Liver (tissue), 9 donors: ENCODE measurements around the gene DBP. TPM values are rescaled to one million over a fixed set of nuclear protein-coding genes. Genes with fewer than 3 reads are reported as not detected.
"Not testable (repeated sequence)": the region's sequence is repeated elsewhere in the genome, so short reads cannot be mapped to it uniquely, and the experiment has no call there.

Experiments
- DNase-seq: peaks from one replicate; pipeline ENCODE4 v3.0.0-alpha.2; 2017; ENCODE audit warnings: low spot score
- H3K27ac ChIP-seq, 2 donors: one replicate each; pipeline ENCODE4 v1.7.0; 2013; ENCODE audit warnings: inconsistent platforms in 2 of 2, low read length in 2 of 2, control low read depth in 1 of 2, low read depth in 1 of 2, mild to moderate bottlenecking in 1 of 2
- H3K27me3 ChIP-seq, 4 donors: one replicate each; pipeline versions ENCODE4 v1.6.1 to v1.7.0; 2013; ENCODE audit warnings: low read length in 3 of 4, inconsistent platforms in 1 of 4, mild to moderate bottlenecking in 1 of 4, moderate library complexity in 1 of 4; ENCODE audit not compliant: control insufficient read depth in 4 of 4, insufficient read depth in 4 of 4
- H3K36me3 ChIP-seq, 4 donors: one replicate each; pipeline versions ENCODE4 v1.6.1 to v1.7.0; 2013; ENCODE audit warnings: low read length in 3 of 4, mild to moderate bottlenecking in 3 of 4, low read depth in 1 of 4, moderate library complexity in 1 of 4; ENCODE audit not compliant: control insufficient read depth in 4 of 4, insufficient read depth in 3 of 4
- H3K4me1 ChIP-seq, 4 donors: one replicate each; pipeline versions ENCODE4 v1.6.1 to v1.7.0; 2013; ENCODE audit warnings: low read length in 3 of 4, mild to moderate bottlenecking in 3 of 4, moderate library complexity in 1 of 4; ENCODE audit not compliant: control insufficient read depth in 4 of 4, insufficient read depth in 4 of 4
- H3K4me3 ChIP-seq, 3 donors: one replicate each; pipeline versions ENCODE4 v1.6.1 to v1.7.0; 2013; ENCODE audit warnings: low read length in 3 of 3, control low read depth in 1 of 3, low read depth in 1 of 3, mild to moderate bottlenecking in 1 of 3
- H3K9ac ChIP-seq, 2 donors: one replicate each; pipeline ENCODE4 v1.7.0; 2013; ENCODE audit warnings: low read length in 2 of 2, mild to moderate bottlenecking in 2 of 2, moderate library complexity in 2 of 2, control low read depth in 1 of 2, low read depth in 1 of 2
- H3K9me3 ChIP-seq, 4 donors: one replicate each; pipeline versions ENCODE4 v1.6.1 to v1.7.0; 2013; ENCODE audit warnings: low read length in 3 of 4; ENCODE audit not compliant: control insufficient read depth in 4 of 4
- ATF3 ChIP-seq: IDR thresholded peaks from 2 replicates; pipeline ENCODE4 v1.6.1; 2016; ENCODE audit warnings: antibody characterized with exemption
- CTCF ChIP-seq: fragments of 150-350 bp; IDR thresholded peaks from 2 replicates; pipeline ENCODE4 v1.5.1; 2017; ENCODE audit warnings: improper control_type of control experiment, low read depth, low read length; ENCODE audit not compliant: missing input control
- EGR1 ChIP-seq, 2 donors: IDR thresholded peaks; 2 replicates each; pipeline ENCODE4 v1.6.1; 2016 to 2018; ENCODE audit warnings: antibody characterized with exemption in 2 of 2, low read depth in 2 of 2
- FOXA1 ChIP-seq: IDR thresholded peaks from 2 replicates; pipeline ENCODE4 v1.6.1; 2016; ENCODE audit warnings: antibody characterized with exemption
- FOXA2 ChIP-seq: IDR thresholded peaks from 2 replicates; pipeline ENCODE4 v1.6.1; 2016; ENCODE audit warnings: antibody characterized with exemption
- GABPA ChIP-seq, 2 donors: IDR thresholded peaks in 1 of 2; conservative IDR thresholded peaks in 1 of 2; 2 replicates each; pipeline ENCODE4 v1.6.1; 2016; ENCODE audit warnings: antibody characterized with exemption in 2 of 2, mild to moderate bottlenecking in 1 of 2, moderate library complexity in 1 of 2
- HNF4A ChIP-seq, 2 donors: conservative IDR thresholded peaks; 2 replicates each; pipeline ENCODE4 v1.6.1; 2016; ENCODE audit warnings: antibody characterized with exemption in 2 of 2, mild to moderate bottlenecking in 2 of 2
- HNF4G ChIP-seq: IDR thresholded peaks from 2 replicates; pipeline ENCODE4 v1.6.1; 2016; ENCODE audit warnings: antibody characterized with exemption
- MAX ChIP-seq: IDR thresholded peaks from 2 replicates; pipeline ENCODE4 v1.6.1; 2016; ENCODE audit warnings: antibody characterized with exemption
- NR2F2 ChIP-seq: IDR thresholded peaks from 2 replicates; pipeline ENCODE4 v1.6.1; 2016; ENCODE audit warnings: antibody characterized with exemption
- RAD21 ChIP-seq, 2 donors: IDR thresholded peaks; 2 replicates each; pipeline ENCODE4 v1.6.1; 2016; ENCODE audit warnings: antibody characterized with exemption in 2 of 2, mild to moderate bottlenecking in 2 of 2
- REST ChIP-seq: IDR thresholded peaks from 2 replicates; pipeline ENCODE4 v1.6.1; 2016; ENCODE audit warnings: antibody characterized with exemption, mild to moderate bottlenecking
- RXRA ChIP-seq, 2 donors: IDR thresholded peaks; 2 replicates each; pipeline ENCODE4 v1.6.1; 2017 to 2018; ENCODE audit warnings: antibody characterized with exemption in 2 of 2, mild to moderate bottlenecking in 1 of 2
- SP1 ChIP-seq: IDR thresholded peaks from 2 replicates; pipeline ENCODE4 v1.6.1; 2018; ENCODE audit warnings: antibody characterized with exemption, mild to moderate bottlenecking
- TAF1 ChIP-seq: conservative IDR thresholded peaks from 2 replicates; pipeline ENCODE4 v1.6.1; 2016; ENCODE audit warnings: antibody characterized with exemption, mild to moderate bottlenecking
- YY1 ChIP-seq: IDR thresholded peaks from 2 replicates; pipeline ENCODE4 v1.6.1; 2016; ENCODE audit warnings: antibody characterized with exemption, mild to moderate bottlenecking
- ZBTB33 ChIP-seq: IDR thresholded peaks from 2 replicates; pipeline ENCODE4 v1.6.1; 2016; ENCODE audit warnings: antibody characterized with exemption
- WGBS: extraction: QIAGEN DNeasy Blood & Tissue Kit; methylation state at CpG from one replicate; pipeline ENCODE4 v1.1.7; 2013; 5-methylcytosine and 5-hydroxymethylcytosine counted together
- polyA plus RNA-seq, 2 donors: library from polyadenylated mRNA; stranded (reverse) in 1 of 2; unstranded in 1 of 2; fragments of 200-250 nt in 1 of 2; fragments of >200 nt in 1 of 2; fragmentation: Nextera tagmentation in 1 of 2; extraction: Ambion mirVana in 1 of 2; gene quantifications; one replicate each; pipeline versions ENCODE4 v1.2.1 to v1.2.3, GENCODE V29; 2013 to 2015
- total RNA-seq, 2 donors: library from RNA; depleted of rRNA; stranded (reverse); fragments of >200 nt; gene quantifications; one replicate each; pipeline ENCODE4 v1.2.3, GENCODE V29; 2014
- donor health status: healthy.
- donor health status: healthy.
- donor health status: healthy.
- donor health status: healthy.
- donor health status: healthy.

DBP gene
- total RNA-seq (1 to 10 TPM; 2.3 to 4.5 TPM), polyA plus RNA-seq (1 to 10 TPM; 1.2 to 1.3 TPM)

- Histone ChIP-seq H3K27ac (peak within 1 kb of the TSS; percentile 98 to 99), H3K4me1 (peaks cover 12 to 54% (median 40%) of the 10 kb centered on the region in 4 donors), H3K4me3 (peak within 1 kb of the TSS; percentile 59 to 86 (median 75)), H3K27me3 (no peaks in the 10 kb centered on the region), H3K9me3 (no peaks in the 10 kb centered on the region), H3K36me3 (no peaks in the 10 kb centered on the region), H3K9ac (peak within 1 kb of the TSS; percentile 72 to 94)
- no peak for DNase-seq
- WGBS, result under 1% methylated on average over 40 of the region's 40 CpGs
- TF ChIP-seq NR2F2 (no peak), RXRA (IDR thresholded peaks at IDR 0.05) (no peak), ATF3 (no peak), SP1 (no peak), FOXA1 (no peak), ZBTB33 (no peak), GABPA (IDR thresholded peaks at IDR 0.05 in 1 of 2, conservative IDR thresholded peaks at IDR 0.05 in 1 of 2) (no peak), YY1 (no peak)
Measured at GRCh38 chr19:48636859-48637448, at the start of gene DBP. TSS of gene DBP (minus strand) at chr19:48637379. CDS start at chr19:48636994, 385 bp downstream.

- not testable (repeated sequence) for H3K27me3 ChIP-seq, H3K27ac ChIP-seq, H3K36me3 ChIP-seq, H3K4me1 ChIP-seq, H3K4me3 ChIP-seq, H3K9me3 ChIP-seq, DNase-seq, H3K9ac ChIP-seq
- 94% methylated on average over 7 of the region's 7 CpGs for WGBS
Measured at GRCh38 chr19:48686637-48687036, 49.5 kb upstream of the DBP start.

- no peaks in the 10 kb centered on the region for H3K36me3 ChIP-seq
- WGBS, result 92% methylated on average over 3 of the region's 3 CpGs
- H3K27me3 ChIP-seq, result no peaks in the 10 kb centered on the region
- peaks cover 4 to 8% (median 7%) of the 10 kb centered on the region in 4 donors for H3K4me1 ChIP-seq
- no peaks in the 10 kb centered on the region for H3K9me3 ChIP-seq
- no peak overlapping the region for H3K27ac ChIP-seq
- no peak for DNase-seq
- no peak overlapping the region for H3K9ac ChIP-seq
- H3K4me3 ChIP-seq, result no peak overlapping the region
- TF ChIP-seq FOXA1 (no peak), REST (no peak), RXRA (IDR thresholded peaks at IDR 0.05) (no peak), HNF4G (no peak), RAD21 (IDR thresholded peaks at IDR 0.05) (no peak), NR2F2 (no peak), EGR1 (IDR thresholded peaks at IDR 0.05; ENCODE audit: low read depth in 2 of 2) (no peak), HNF4A (conservative IDR thresholded peaks at IDR 0.05) (no peak), ZBTB33 (no peak), MAX (no peak), FOXA2 (no peak), ATF3 (no peak), TAF1 (no peak), GABPA (IDR thresholded peaks at IDR 0.05 in 1 of 2, conservative IDR thresholded peaks at IDR 0.05 in 1 of 2) (no peak), YY1 (no peak), CTCF (no peak)
Measured at GRCh38 chr19:48686088-48686487, 48.9 kb upstream of the DBP start.
